ENCODE data around the gene PHF21A. TPM values are rescaled to one million over a fixed set of nuclear protein-coding genes. Genes with fewer than 3 reads are reported as not detected.

The PHF21A gene
- total RNA-seq, 2 donors from 2014 or later: 24.7 to 48.0 TPM

DNA sequence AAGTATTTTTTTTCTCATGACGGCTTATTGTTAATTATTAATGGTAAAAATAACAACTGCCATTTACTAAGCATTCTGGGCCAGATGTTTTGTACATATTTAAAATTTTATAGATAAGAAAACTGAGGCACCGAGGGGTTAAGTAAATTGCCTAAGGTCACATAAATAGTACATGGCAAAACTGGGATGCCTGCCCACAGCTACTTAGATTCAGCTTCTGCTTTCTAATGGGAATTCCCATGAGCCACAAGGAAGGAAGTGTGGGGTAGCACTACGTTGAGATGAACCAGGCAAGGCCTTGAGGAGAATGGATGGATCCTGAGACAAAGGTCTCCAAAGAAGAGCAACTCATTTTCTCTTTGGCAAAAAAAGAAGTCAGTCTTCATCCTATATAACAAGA lies 11.9 kb upstream of the PHF21A start:
- Histone ChIP-seq H3K27ac (no peak overlapping the region), H3K27me3 (replicated peaks; ENCODE audit: insufficient read depth) (no peaks in the 10 kb centered on the region), H3K36me3 (no peaks in the 10 kb centered on the region), H3K4me3 (no peak overlapping the region), H3K4me1 (replicated peaks) (no peaks in the 10 kb centered on the region), H3K9me3 (no peaks in the 10 kb centered on the region)
- DNase-seq (ENCODE audit: low spot score): no peak
- 63% methylated on average over 3 of the region's 3 CpGs for WGBS
- TF ChIP-seq POLR2AphosphoS5 (IDR thresholded peaks at IDR 0.05) (no peak), POLR2A (IDR thresholded peaks at IDR 0.05) (no peak)
- intact Hi-C loops (cut with DNase I): no loop called here

DNA sequence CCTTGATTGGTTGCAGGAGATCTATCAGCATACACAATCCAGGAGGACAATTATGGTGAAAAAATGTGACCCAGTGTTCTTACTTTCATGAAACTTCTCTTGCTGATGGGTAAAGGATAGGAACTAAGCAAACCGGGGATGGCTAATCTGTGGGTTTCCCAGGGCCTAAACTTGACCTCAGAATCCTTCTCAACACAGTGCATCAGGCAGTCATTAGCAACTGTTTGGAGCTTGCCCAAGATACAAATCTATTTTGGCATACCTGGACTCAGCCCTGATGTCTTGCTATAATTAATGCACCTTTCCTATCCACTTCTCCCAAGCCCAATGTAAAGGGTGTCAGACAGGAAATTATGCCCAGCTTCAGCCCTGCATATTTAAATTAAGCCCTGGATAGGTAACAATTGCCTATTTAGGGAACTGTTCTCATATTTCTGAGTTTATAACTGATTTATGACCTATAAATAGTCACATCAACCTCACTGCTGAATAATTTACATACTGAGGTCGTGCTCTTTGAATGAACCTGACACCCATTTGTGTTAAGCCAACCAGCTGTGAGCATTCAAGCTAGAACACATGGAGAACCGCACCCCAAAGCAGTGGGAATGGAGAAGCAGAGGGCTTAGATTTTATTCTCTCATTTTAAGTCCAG lies 9.2 kb upstream of the PHF21A start:
- TF ChIP-seq, protein P1, sequence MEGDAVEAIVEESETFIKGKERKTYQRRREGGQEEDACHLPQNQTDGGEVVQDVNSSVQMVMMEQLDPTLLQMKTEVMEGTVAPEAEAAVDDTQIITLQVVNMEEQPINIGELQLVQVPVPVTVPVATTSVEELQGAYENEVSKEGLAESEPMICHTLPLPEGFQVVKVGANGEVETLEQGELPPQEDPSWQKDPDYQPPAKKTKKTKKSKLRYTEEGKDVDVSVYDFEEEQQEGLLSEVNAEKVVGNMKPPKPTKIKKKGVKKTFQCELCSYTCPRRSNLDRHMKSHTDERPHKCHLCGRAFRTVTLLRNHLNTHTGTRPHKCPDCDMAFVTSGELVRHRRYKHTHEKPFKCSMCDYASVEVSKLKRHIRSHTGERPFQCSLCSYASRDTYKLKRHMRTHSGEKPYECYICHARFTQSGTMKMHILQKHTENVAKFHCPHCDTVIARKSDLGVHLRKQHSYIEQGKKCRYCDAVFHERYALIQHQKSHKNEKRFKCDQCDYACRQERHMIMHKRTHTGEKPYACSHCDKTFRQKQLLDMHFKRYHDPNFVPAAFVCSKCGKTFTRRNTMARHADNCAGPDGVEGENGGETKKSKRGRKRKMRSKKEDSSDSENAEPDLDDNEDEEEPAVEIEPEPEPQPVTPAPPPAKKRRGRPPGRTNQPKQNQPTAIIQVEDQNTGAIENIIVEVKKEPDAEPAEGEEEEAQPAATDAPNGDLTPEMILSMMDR (IDR thresholded peaks at IDR 0.05): no peak
- TF ChIP-seq POLR2A (IDR thresholded peaks at IDR 0.05) (no peak), POLR2AphosphoS5 (IDR thresholded peaks at IDR 0.05) (no peak)
- Histone ChIP-seq H3K27ac (no peak overlapping the region), H3K27me3 (replicated peaks; ENCODE audit: insufficient read depth) (no peaks in the 10 kb centered on the region), H3K36me3 (no peaks in the 10 kb centered on the region), H3K4me1 (replicated peaks) (no peaks in the 10 kb centered on the region), H3K9me3 (no peaks in the 10 kb centered on the region), H3K4me3 (no peak overlapping the region)
- intact Hi-C loops (cut with DNase I): no loop called here
- no peak for DNase-seq (ENCODE audit: low spot score)
- WGBS: 59% methylated on average over 3 of the region's 3 CpGs

DNA sequence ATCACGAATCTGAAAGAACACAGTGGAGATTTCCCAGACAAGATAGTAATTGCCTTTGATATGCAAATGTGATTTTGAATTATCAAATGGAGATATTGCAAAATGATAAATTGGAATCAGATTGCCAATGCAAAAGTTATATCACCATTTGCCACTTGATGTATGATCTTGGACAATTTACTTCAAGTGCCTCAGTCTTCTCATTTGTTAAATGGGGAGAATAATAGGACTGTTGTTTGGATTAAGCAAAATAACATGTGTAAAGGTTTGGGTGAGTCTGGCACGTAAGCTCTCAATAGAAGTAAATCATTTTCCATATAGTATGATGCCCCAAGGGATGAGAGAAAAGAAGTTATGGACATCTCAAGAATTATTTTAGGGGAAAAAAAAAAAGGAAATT lies 7.9 kb upstream of the PHF21A start:
- no peaks in the 10 kb centered on the region for H3K36me3 ChIP-seq
- TF ChIP-seq, protein P1 (IDR thresholded peaks at IDR 0.05): no peak
- TF ChIP-seq POLR2A (IDR thresholded peaks at IDR 0.05): no peak
- TF ChIP-seq POLR2AphosphoS5 (IDR thresholded peaks at IDR 0.05): no peak
- intact Hi-C loops (cut with DNase I): loop anchor here (10.0 kb wide), 1 partner anchor 206 kb away; no protein-coding TSS in a partner anchor
- no peaks in the 10 kb centered on the region for H3K4me1 ChIP-seq (replicated peaks)
- WGBS: 77% methylated on average over 2 of the region's 2 CpGs
- H3K4me3 ChIP-seq: no peak overlapping the region
- H3K27ac ChIP-seq: no peak overlapping the region
- no peaks in the 10 kb centered on the region for H3K9me3 ChIP-seq
- H3K27me3 ChIP-seq (replicated peaks; ENCODE audit: insufficient read depth): no peaks in the 10 kb centered on the region
- no peak for DNase-seq (ENCODE audit: low spot score)

DNA sequence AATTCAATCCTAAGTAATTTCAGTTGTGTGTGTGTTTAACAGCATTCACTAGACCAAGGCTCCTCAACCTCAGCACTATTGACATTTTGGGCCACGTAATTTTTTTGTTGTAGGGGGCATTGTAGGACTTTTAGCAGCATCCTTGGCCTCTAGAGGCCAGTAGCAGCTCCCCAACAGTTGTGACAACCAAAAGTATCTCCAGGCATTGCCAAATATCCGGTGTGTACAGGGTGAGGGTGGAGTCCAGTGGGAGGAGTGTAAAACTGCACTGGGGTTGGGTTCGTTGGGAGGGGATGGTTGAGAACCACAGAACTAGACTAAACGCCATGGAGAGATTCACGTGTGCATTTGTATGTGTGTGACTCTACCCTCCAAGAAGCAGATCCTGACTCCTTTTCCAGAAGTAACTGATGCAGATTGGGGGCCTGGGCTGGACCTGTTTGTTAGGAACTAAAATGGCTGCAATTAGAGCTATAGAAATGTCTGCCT lies 5.9 kb upstream of the PHF21A start:
- Histone ChIP-seq H3K27ac (no peak overlapping the region), H3K36me3 (no peaks in the 10 kb centered on the region), H3K4me3 (no peak overlapping the region), H3K27me3 (replicated peaks; ENCODE audit: insufficient read depth) (no peaks in the 10 kb centered on the region), H3K9me3 (no peaks in the 10 kb centered on the region), H3K4me1 (replicated peaks) (no peaks in the 10 kb centered on the region)
- intact Hi-C loops (cut with DNase I): loop anchor here (10.0 kb wide), 1 partner anchor 208 kb away; no protein-coding TSS in a partner anchor
- 33% methylated on average over 5 of the region's 5 CpGs for WGBS
- no peak for TF ChIP-seq POLR2A (IDR thresholded peaks at IDR 0.05)
- no peak for TF ChIP-seq POLR2AphosphoS5 (IDR thresholded peaks at IDR 0.05)
- TF ChIP-seq, protein P1 (IDR thresholded peaks at IDR 0.05): no peak
- DNase-seq (ENCODE audit: low spot score): no peak

DNA sequence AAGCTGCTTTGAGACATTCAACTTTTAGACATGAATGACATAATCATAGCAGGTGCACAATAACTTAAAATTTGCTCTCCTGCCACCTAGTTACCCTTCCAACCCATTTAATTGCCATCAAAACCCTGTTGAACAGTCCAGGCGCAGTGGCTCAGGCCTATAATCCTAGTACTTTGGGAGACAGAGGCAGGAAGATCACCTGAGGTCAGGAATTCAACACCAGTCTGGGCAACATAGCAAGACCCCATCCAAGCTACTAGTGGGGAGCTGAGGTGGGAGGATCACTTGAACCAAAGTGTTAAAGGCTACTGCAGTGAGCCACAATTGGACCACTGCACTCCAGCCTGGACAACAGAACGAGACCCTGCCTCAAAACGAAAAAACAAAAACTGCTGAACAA lies 4.0 kb upstream of the PHF21A start:
- H3K27ac ChIP-seq: no peak overlapping the region
- H3K9me3 ChIP-seq: no peaks in the 10 kb centered on the region
- no peak for DNase-seq (ENCODE audit: low spot score)
- H3K4me3 ChIP-seq: no peak overlapping the region
- 99% methylated on average over 3 of the region's 3 CpGs for WGBS
- H3K27me3 ChIP-seq (replicated peaks; ENCODE audit: insufficient read depth): no peaks in the 10 kb centered on the region
- intact Hi-C loops (cut with DNase I): loop anchor here (10.0 kb wide), 1 partner anchor 210 kb away; no protein-coding TSS in a partner anchor
- H3K36me3 ChIP-seq: no peaks in the 10 kb centered on the region
- no peaks in the 10 kb centered on the region for H3K4me1 ChIP-seq (replicated peaks)
- TF ChIP-seq POLR2AphosphoS5 (IDR thresholded peaks at IDR 0.05) (no peak), POLR2A (IDR thresholded peaks at IDR 0.05) (no peak)
- TF ChIP-seq, protein P1 (IDR thresholded peaks at IDR 0.05): no peak
